ENCODE results near the gene SMIM45.

Gene SMIM45

GRCh38 chr22:41951898-41952474 is at the start of gene SMIM45:
Gene SMIM45, plus strand, starts transcription at chr22:41952150.
- H3K27ac ChIP-seq (ENCODE audit: low read length), result no peak within 1 kb of the TSS
- no peaks in the 10 kb centered on the region for H3K27me3 ChIP-seq (ENCODE audit: insufficient read depth, low read length, poor library complexity)
- ATAC-seq (ENCODE audit: insufficient read depth, low read depth), result no peak
- peaks cover 4% of the 10 kb centered on the region; the same call in 1 of the 2 replicates for H4K20me1 ChIP-seq (ENCODE audit: insufficient read depth, low read length)
- no peak for DNase-seq
- H3K4me1 ChIP-seq (ENCODE audit: insufficient read depth, low read length), result peaks cover 28% of the 10 kb centered on the region
- no peaks in the 10 kb centered on the region for H3K36me3 ChIP-seq (ENCODE audit: insufficient read depth, low read length)
- no peak within 1 kb of the TSS for H3K9ac ChIP-seq (ENCODE audit: low read depth, low read length)
- no peak within 1 kb of the TSS for H2AFZ ChIP-seq (ENCODE audit: low read depth, low read length)
- H3K79me2 ChIP-seq (ENCODE audit: insufficient read depth, low read length), result peaks cover 16% of the 10 kb centered on the region
- no peak within 1 kb of the TSS for H3K4me3 ChIP-seq (ENCODE audit: low read depth in 1 of 2, low read length in 2 of 2)
- H3K9me3 ChIP-seq (ENCODE audit: insufficient read depth, low read length, severe bottlenecking), result no peaks in the 10 kb centered on the region
- TF ChIP-seq CTCF (IDR thresholded peaks at IDR 0.05; ENCODE audit: borderline replicate concordance, extremely low read depth, low read length, poor library complexity, severe bottlenecking) (no peak), EZH2 (IDR thresholded peaks at IDR 0.05; ENCODE audit: borderline replicate concordance, low read depth, low read length, severe bottlenecking) (no peak)
- no peak within 1 kb of the TSS for H3K4me2 ChIP-seq (ENCODE audit: insufficient read depth, low read length)

GRCh38 chr22:41902932-41903421 is 49.0 kb upstream of the SMIM45 start:
- H3K36me3 ChIP-seq (ENCODE audit: insufficient read depth, low read length), result peaks cover 93% of the 10 kb centered on the region
- no peak overlapping the region for H2AFZ ChIP-seq (ENCODE audit: low read depth, low read length)
- TF ChIP-seq EZH2 (IDR thresholded peaks at IDR 0.05; ENCODE audit: borderline replicate concordance, low read depth, low read length, severe bottlenecking) (no peak), CTCF (IDR thresholded peaks at IDR 0.05; ENCODE audit: borderline replicate concordance, extremely low read depth, low read length, poor library complexity, severe bottlenecking) (no peak)
- H3K27me3 ChIP-seq (ENCODE audit: insufficient read depth, low read length, poor library complexity), result no peaks in the 10 kb centered on the region
- H3K4me2 ChIP-seq (ENCODE audit: insufficient read depth, low read length), result no peak overlapping the region
- H3K9me3 ChIP-seq (ENCODE audit: insufficient read depth, low read length, severe bottlenecking), result no peaks in the 10 kb centered on the region
- H4K20me1 ChIP-seq (ENCODE audit: insufficient read depth, low read length), result peaks cover 50% of the 10 kb centered on the region
- no peak overlapping the region for H3K4me3 ChIP-seq (ENCODE audit: low read depth in 1 of 2, low read length in 2 of 2)
- no peak for DNase-seq
- no peak for ATAC-seq (ENCODE audit: insufficient read depth, low read depth)
- H3K79me2 ChIP-seq (ENCODE audit: insufficient read depth, low read length), result no peaks in the 10 kb centered on the region
- H3K4me1 ChIP-seq (ENCODE audit: insufficient read depth, low read length), result no peaks in the 10 kb centered on the region
- no peak overlapping the region; the same call in 1 of the 2 replicates for H3K27ac ChIP-seq (ENCODE audit: low read length)
- H3K9ac ChIP-seq (ENCODE audit: low read depth, low read length), result no peak overlapping the region

GRCh38 chr22:41904450-41905410 is 47.2 kb upstream of the SMIM45 start:
- TF ChIP-seq EZH2 (IDR thresholded peaks at IDR 0.05; ENCODE audit: borderline replicate concordance, low read depth, low read length, severe bottlenecking), result no peak
- no peak for TF ChIP-seq CTCF (IDR thresholded peaks at IDR 0.05; ENCODE audit: borderline replicate concordance, extremely low read depth, low read length, poor library complexity, severe bottlenecking)
- ATAC-seq (ENCODE audit: insufficient read depth, low read depth) (no peak), DNase-seq (no peak)
- H3K79me2 ChIP-seq (ENCODE audit: insufficient read depth, low read length), result no peaks in the 10 kb centered on the region
- H3K4me2 ChIP-seq (ENCODE audit: insufficient read depth, low read length), result no peak overlapping the region
- H3K36me3 ChIP-seq (ENCODE audit: insufficient read depth, low read length), result peaks cover 77% of the 10 kb centered on the region
- no peak overlapping the region for H2AFZ ChIP-seq (ENCODE audit: low read depth, low read length)
- no peaks in the 10 kb centered on the region for H3K4me1 ChIP-seq (ENCODE audit: insufficient read depth, low read length)
- H3K27ac ChIP-seq (ENCODE audit: low read length), result no peak overlapping the region
- H3K9ac ChIP-seq (ENCODE audit: low read depth, low read length), result no peak overlapping the region
- H3K27me3 ChIP-seq (ENCODE audit: insufficient read depth, low read length, poor library complexity), result no peaks in the 10 kb centered on the region
- no peaks in the 10 kb centered on the region for H3K9me3 ChIP-seq (ENCODE audit: insufficient read depth, low read length, severe bottlenecking)
- H4K20me1 ChIP-seq (ENCODE audit: insufficient read depth, low read length), result peaks cover 53% of the 10 kb centered on the region
- no peak overlapping the region for H3K4me3 ChIP-seq (ENCODE audit: low read depth in 1 of 2, low read length in 2 of 2)

Measured in DND-41 (cell line).